H1 (cell line): ENCODE data around the gene GRXCR2. TPM values are rescaled to one million over a fixed set of nuclear protein-coding genes. Genes with fewer than 3 reads are reported as not detected.

Source experiments
- CTCF ChIA-PET: fragments of 300-600 bp; sonication (Branson Sonifier 250); formaldehyde crosslinking; loops from one replicate; lab custom pipeline; 2021; ENCODE audit not compliant: partially characterized antibody; lab: Charles Lee
- POLR2A ChIA-PET: fragments of 300-600 bp; sonication (Branson Sonifier 250); formaldehyde crosslinking; loops from one replicate; lab custom pipeline; 2021; ENCODE audit warnings: inconsistent platforms; ENCODE audit not compliant: partially characterized antibody; lab: Charles Lee
- DNase-seq, 2 experiments: peaks; one replicate each; pipeline versions ENCODE4 v3.0.0 to v3.0.0-alpha.2; 2010 to 2022; ENCODE audit warnings: low spot score in 2 of 2, low read depth in 1 of 2, mixed read lengths in 1 of 2
- FAIRE-seq: peaks from 2 replicates; lab custom pipeline; 2011; peaks lifted over from hg19 to GRCh38; lab: Jason Lieb, UNC
- H2AFZ ChIP-seq: 2 replicates; pipeline ENCODE4 v1.8.1; 2012; ENCODE audit warnings: low read length, inconsistent platforms
- H2AK5ac ChIP-seq: 2 replicates; pipeline ENCODE4 v1.6.1; 2013; ENCODE audit warnings: low read depth, low read length
- H2BK120ac ChIP-seq: replicated peaks from 2 replicates; pipeline ENCODE3; 2013; ENCODE audit warnings: low read depth, low read length, inconsistent platforms
- H2BK12ac ChIP-seq: 2 replicates; pipeline ENCODE4 v1.6.1; 2013; ENCODE audit warnings: low read depth, low read length
- H2BK15ac ChIP-seq: 2 replicates; pipeline ENCODE4 v1.6.1; 2013; ENCODE audit warnings: low read length
- H2BK20ac ChIP-seq: 2 replicates; pipeline ENCODE4 v1.6.1; 2013; ENCODE audit warnings: low read length
- H2BK5ac ChIP-seq: 2 replicates; pipeline ENCODE4 v1.6.1; 2013; ENCODE audit warnings: low read depth, low read length
- H3K14ac ChIP-seq: 2 replicates; pipeline ENCODE4 v1.6.1; 2013; ENCODE audit warnings: inconsistent platforms; ENCODE audit not compliant: insufficient read length
- H3K18ac ChIP-seq: 2 replicates; pipeline ENCODE4 v1.6.1; 2013; ENCODE audit warnings: low read length; ENCODE audit errors: extremely low read depth
- H3K23ac ChIP-seq: 2 replicates; pipeline ENCODE4 v1.6.1; 2013; ENCODE audit warnings: inconsistent platforms; ENCODE audit not compliant: insufficient read length
- H3K23me2 ChIP-seq: 2 replicates; pipeline ENCODE4 v1.6.1; 2013; ENCODE audit warnings: low read depth, low read length
- H3K27ac ChIP-seq: 2 replicates; pipeline ENCODE4 v1.6.1; 2011; ENCODE audit warnings: low read depth, low read length, inconsistent platforms
- H3K27me3 ChIP-seq, 4 experiments: replicated peaks in 1 of 4; 1 replicate in 1 of 4; 2 replicates in 3 of 4; pipeline versions ENCODE4 v1.6.1 to v1.8.1; 2011 to 2013; ENCODE audit warnings: low read length in 3 of 4, mild to moderate bottlenecking in 3 of 4, inconsistent platforms in 2 of 4, mixed read lengths in 2 of 4, moderate library complexity in 1 of 4; ENCODE audit not compliant: control insufficient read depth in 3 of 4, insufficient read depth in 3 of 4; ENCODE audit errors: extremely low read depth in 1 of 4
- H3K36me3 ChIP-seq, 4 experiments: 2 replicates each; pipeline versions ENCODE4 v1.6.1 to v1.8.1; 2011 to 2013; ENCODE audit warnings: mild to moderate bottlenecking in 4 of 4, low read length in 3 of 4, moderate library complexity in 2 of 4, control low read depth in 1 of 4, inconsistent platforms in 1 of 4; ENCODE audit not compliant: insufficient read depth in 4 of 4, control insufficient read depth in 2 of 4
- H3K4ac ChIP-seq: replicated peaks from 2 replicates; pipeline ENCODE3; 2013; ENCODE audit warnings: low read length, low read depth, mixed read lengths, inconsistent platforms; ENCODE audit not compliant: insufficient read length
- H3K4me1 ChIP-seq, 4 experiments: replicated peaks in 1 of 4; 1 replicate in 1 of 4; 2 replicates in 3 of 4; pipeline versions ENCODE4 v1.6.1 to v1.8.1; 2011 to 2013; ENCODE audit warnings: low read length in 3 of 4, inconsistent platforms in 2 of 4, mixed read lengths in 1 of 4; ENCODE audit not compliant: insufficient read depth in 4 of 4, control insufficient read depth in 3 of 4
- H3K4me2 ChIP-seq, 2 experiments: 2 replicates each; pipeline versions ENCODE4 v1.6.1 to v1.8.1; 2011 to 2013; ENCODE audit warnings: low read depth in 2 of 2, low read length in 2 of 2, control low read depth in 1 of 2, inconsistent platforms in 1 of 2, mild to moderate bottlenecking in 1 of 2; ENCODE audit not compliant: insufficient read depth in 1 of 2
- H3K4me3 ChIP-seq, 4 experiments: fragments of 200-600, 300-600 bp in 1 of 4; sonication (generic), shearing (Covaris generic), sonication (Bioruptor Twin) in 1 of 4; 2 replicates each; pipeline versions ENCODE4 v1.5.1 to v1.8.1; 2011 to 2016; ENCODE audit warnings: low read length in 4 of 4, low read depth in 3 of 4, control low read depth in 2 of 4, inconsistent platforms in 2 of 4, mild to moderate bottlenecking in 2 of 4, mixed read lengths in 1 of 4, moderate library complexity in 1 of 4; ENCODE audit not compliant: insufficient read depth in 2 of 4; ENCODE audit errors: extremely low read depth in 1 of 4
- H3K56ac ChIP-seq: replicated peaks from 2 replicates; pipeline ENCODE3; 2013; ENCODE audit warnings: low read depth, mild to moderate bottlenecking, mixed read lengths, low read length, inconsistent platforms; ENCODE audit not compliant: insufficient read length
- H3K79me1 ChIP-seq: 2 replicates; pipeline ENCODE4 v1.6.1; 2013; ENCODE audit warnings: low read depth, low read length, control low read depth
- H3K79me2 ChIP-seq, 2 experiments: 2 replicates each; pipeline versions ENCODE4 v1.6.1 to v1.8.1; 2012 to 2013; ENCODE audit warnings: low read length in 2 of 2, mild to moderate bottlenecking in 2 of 2, inconsistent platforms in 1 of 2; ENCODE audit not compliant: insufficient read depth in 2 of 2, control insufficient read depth in 1 of 2
- H3K9ac ChIP-seq, 4 experiments: replicated peaks in 1 of 4; 1 replicate in 1 of 4; 2 replicates in 3 of 4; pipeline versions ENCODE4 v1.6.1 to v1.8.1; 2011 to 2013; ENCODE audit warnings: low read depth in 3 of 4, low read length in 3 of 4, control low read depth in 2 of 4, mild to moderate bottlenecking in 2 of 4, moderate library complexity in 2 of 4, inconsistent platforms in 1 of 4; ENCODE audit errors: extremely low read depth in 1 of 4
- H3K9me3 ChIP-seq, 2 experiments: 2 replicates each; pipeline versions ENCODE4 v1.6.1 to v1.8.1; 2012 to 2013; ENCODE audit warnings: mild to moderate bottlenecking in 2 of 2, moderate library complexity in 2 of 2, control low read depth in 1 of 2, inconsistent platforms in 1 of 2, low read depth in 1 of 2, low read length in 1 of 2, mixed read lengths in 1 of 2; ENCODE audit not compliant: insufficient read depth in 2 of 2
- H4K20me1 ChIP-seq, 2 experiments: replicated peaks in 1 of 2; 2 replicates each; pipeline versions ENCODE3 to v1.8.1; 2011 to 2013; ENCODE audit warnings: inconsistent platforms in 2 of 2, low read length in 2 of 2, mild to moderate bottlenecking in 1 of 2; ENCODE audit not compliant: insufficient read depth in 2 of 2, control insufficient read depth in 1 of 2
- H4K5ac ChIP-seq: 2 replicates; pipeline ENCODE4 v1.6.1; 2013; ENCODE audit warnings: low read length, low read depth, mixed read lengths, inconsistent platforms; ENCODE audit not compliant: insufficient read length
- H4K8ac ChIP-seq: 2 replicates; pipeline ENCODE4 v1.8.0; 2013; ENCODE audit warnings: mild to moderate bottlenecking, moderate library complexity, low read length, inconsistent platforms; ENCODE audit not compliant: insufficient read depth; ENCODE audit errors: extremely low read depth
- H4K91ac ChIP-seq: replicated peaks from 2 replicates; pipeline ENCODE3; 2013; ENCODE audit warnings: low read length, mixed read lengths, inconsistent platforms; ENCODE audit not compliant: insufficient read length
- CTCF ChIP-seq, 3 experiments: IDR thresholded peaks; 1 replicate in 2 of 3; 2 replicates in 1 of 3; pipeline versions ENCODE4 v1.5.1 to v1.6.1; 2011; ENCODE audit warnings: low read length in 3 of 3, mild to moderate bottlenecking in 3 of 3, inconsistent platforms in 2 of 3, low read depth in 1 of 3, moderate library complexity in 1 of 3; ENCODE audit not compliant: insufficient read depth in 1 of 3; ENCODE audit errors: control extremely low read depth in 1 of 3
- RAD21 ChIP-seq, 2 experiments: IDR thresholded peaks in 1 of 2; conservative IDR thresholded peaks in 1 of 2; 2 replicates each; pipeline ENCODE4 v1.6.1; 2011; ENCODE audit warnings: low read depth in 2 of 2, low read length in 2 of 2, improper control_type of control experiment in 1 of 2, inconsistent platforms in 1 of 2, mild to moderate bottlenecking in 1 of 2, moderate library complexity in 1 of 2
- RNF2 ChIP-seq: fragments of 200-900, 300-1000 bp; sonication (generic); IDR thresholded peaks from 2 replicates; pipeline ENCODE4 v1.7.1; 2016; ENCODE audit warnings: borderline replicate concordance, low read depth, mild to moderate bottlenecking, antibody characterized with exemption, low read length; ENCODE audit not compliant: poor library complexity, severe bottlenecking; ENCODE audit errors: missing control alignments
- WGBS, 2 experiments: shearing (Covaris generic) in 1 of 2; methylation state at CpG; one replicate each; pipeline versions ENCODE4 v1.1.6 to v1.1.7; 2013 to 2015; ENCODE audit warnings: low lambda C conversion rate in 2 of 2, mixed read lengths in 2 of 2, inconsistent platforms in 1 of 2, low coverage in 1 of 2, missing lambda C conversion rate in 1 of 2; ENCODE audit not compliant: insufficient replicate concordance in 2 of 2, insufficient coverage in 1 of 2, insufficient read length in 1 of 2; ENCODE audit errors: extremely low coverage in 1 of 2, missing lambda C conversion rate in 1 of 2; 5-methylcytosine and 5-hydroxymethylcytosine counted together
- polyA plus RNA-seq, 7 experiments: library from polyadenylated mRNA; depleted of rRNA in 3 of 7; stranded (reverse) in 5 of 7; unstranded in 2 of 7; fragments of >200 nt in 5 of 7; fragments of 200-250 nt in 2 of 7; gene quantifications; 1 replicate in 5 of 7; 2 replicates in 1 of 7; 4 replicates in 1 of 7; pipeline versions ENCODE4 v1.2.1 to v1.2.3, GENCODE V29; 2011 to 2013; ENCODE audit warnings: missing spikeins in 2 of 7, mixed read lengths in 2 of 7
- total RNA-seq: library from RNA; stranded (reverse); fragmentation: NEBNext Ultra II Directional; extraction: Animal tissue kit (Norgen Biotek cat#: 25700); gene quantifications from 2 replicates; pipeline ENCODE4 v1.2.1, GENCODE V29; 2021

The GRXCR2 gene
- total and polyA plus RNA-seq, 2 of the 8 experiments (the other 6 are each of a cell fraction or from before 2014, with no cell fraction given) = not detected

- H3K36me3 ChIP-seq = no peaks in the 10 kb centered on the region
- H3K79me1 ChIP-seq = no peaks in the 10 kb centered on the region
- H3K9ac ChIP-seq = no peak overlapping the region
- no peak overlapping the region for H2AFZ ChIP-seq
- no peak overlapping the region for H2BK15ac ChIP-seq
- H3K27me3 ChIP-seq = no peaks in the 10 kb centered on the region
- H3K4me3 ChIP-seq = no peak overlapping the region
- H3K4ac ChIP-seq = no peak overlapping the region
- no peak overlapping the region for H3K23ac ChIP-seq
- no peak overlapping the region for H2AK5ac ChIP-seq
- H3K9me3 ChIP-seq = no peaks in the 10 kb centered on the region
- H3K23me2 ChIP-seq = no peaks in the 10 kb centered on the region
- H3K79me2 ChIP-seq = no peaks in the 10 kb centered on the region
- H2BK20ac ChIP-seq = no peak overlapping the region
- no peak overlapping the region for H3K4me2 ChIP-seq
- H3K14ac ChIP-seq = no peak overlapping the region
- no peak overlapping the region for H3K56ac ChIP-seq
- H3K18ac ChIP-seq = no peak overlapping the region
- WGBS, 2 experiments = 81% methylated on average over 3 of the region's 3 CpGs; no CpG with 5 or more reads in 1 of the 2 experiments
- no peak overlapping the region for H2BK5ac ChIP-seq
- no peaks in the 10 kb centered on the region for H3K4me1 ChIP-seq
- TF ChIP-seq RAD21 (IDR thresholded peaks at IDR 0.05 in 1 of 2, conservative IDR thresholded peaks at IDR 0.05 in 1 of 2; ENCODE audit: low read depth in 2 of 2, low read length in 2 of 2) = peak; percentile 51 to 66
- TF ChIP-seq CTCF (IDR thresholded peaks at IDR 0.05; ENCODE audit: control extremely low read depth in 1 of 3, insufficient read depth in 1 of 3, low read depth in 1 of 3, low read length in 3 of 3) = peak in 2 of 3 experiments; percentile 38 to 51; a peak in 3 of 4 replicates
- TF ChIP-seq RNF2 = no peak
- FAIRE-seq (no peak), DNase-seq (no peak)
- POLR2A ChIA-PET = interaction anchor here (0.8 kb wide), 1 partner anchor 28 kb away, joined by 3 read pairs; the partner anchor contains the start of gene SH3RF2
- no peak overlapping the region for H3K27ac ChIP-seq
- no peaks in the 10 kb centered on the region for H4K20me1 ChIP-seq
- H4K5ac ChIP-seq = no peak overlapping the region
- H2BK12ac ChIP-seq = no peak overlapping the region
- H2BK120ac ChIP-seq = no peak overlapping the region
- CTCF ChIA-PET = interaction anchor here (0.5 to 5.1 kb wide), 35 partner anchors 9 to 627 kb away, joined by 3 to 54 read pairs (median 4); partner anchors contain the start of gene PRELID2
- H4K91ac ChIP-seq = no peak overlapping the region
- no peak overlapping the region for H4K8ac ChIP-seq
These were observed 35.6 kb upstream of the GRXCR2 start for GRCh38 chr5:145908206-145908960.
